Measurements from ENCODE around the gene EMC10.
A peak's percentile ranks its signal among the peaks of the same experiment; 100 is the strongest.

EMC10 gene

GRCh38 chr19:50477751-50478515 lies 1.6 kb downstream of the EMC10 start:
- peak; percentile 8 for FAIRE-seq

DNA sequence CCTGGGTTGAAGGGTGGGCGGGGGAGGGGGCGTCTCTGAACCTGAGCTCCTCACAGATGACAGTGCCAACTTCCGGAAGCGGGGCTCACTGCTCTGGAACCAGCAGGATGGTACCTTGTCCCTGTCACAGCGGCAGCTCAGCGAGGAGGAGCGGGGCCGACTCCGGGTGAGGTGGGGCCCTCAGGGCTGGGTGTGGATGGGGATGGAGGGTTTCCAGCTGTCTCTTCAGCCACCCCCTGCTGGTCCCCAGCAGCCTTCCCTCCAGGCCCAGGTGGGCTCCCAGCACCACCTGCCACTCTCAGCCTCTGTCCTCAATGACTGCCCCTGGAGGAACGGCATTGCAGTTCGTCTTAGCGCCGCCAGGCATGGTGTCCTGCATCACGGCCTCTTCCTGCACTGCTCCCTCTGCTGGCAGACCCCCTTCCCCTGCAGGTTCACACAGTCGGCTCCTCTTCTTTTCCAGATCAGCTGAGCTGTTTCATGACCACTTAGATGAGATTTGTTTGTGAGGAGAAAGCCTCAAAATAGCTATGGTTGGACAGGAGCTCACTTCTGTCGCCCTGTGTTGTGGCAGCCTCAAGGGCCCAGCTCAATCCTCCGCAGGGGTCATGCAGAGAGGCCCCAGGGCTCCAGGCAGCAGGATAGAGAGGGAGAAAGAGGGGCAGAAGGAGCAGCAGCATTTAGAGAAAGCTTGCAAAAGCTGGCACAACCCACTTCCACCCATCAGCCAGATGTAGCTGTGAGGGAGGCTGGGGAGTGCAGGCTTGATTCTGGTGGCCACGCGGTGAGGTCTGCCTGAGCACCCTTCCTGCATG lies 2.8 kb downstream of the EMC10 start:
- no peak for FAIRE-seq
- DNase-seq (ENCODE audit: insufficient read length, low spot score), result no peak

More at GRCh38 chr19:50477751-50478515, 1.6 kb downstream of the EMC10 start:
- DNase-seq (ENCODE audit: insufficient read length, low spot score), result no peak

DNA sequence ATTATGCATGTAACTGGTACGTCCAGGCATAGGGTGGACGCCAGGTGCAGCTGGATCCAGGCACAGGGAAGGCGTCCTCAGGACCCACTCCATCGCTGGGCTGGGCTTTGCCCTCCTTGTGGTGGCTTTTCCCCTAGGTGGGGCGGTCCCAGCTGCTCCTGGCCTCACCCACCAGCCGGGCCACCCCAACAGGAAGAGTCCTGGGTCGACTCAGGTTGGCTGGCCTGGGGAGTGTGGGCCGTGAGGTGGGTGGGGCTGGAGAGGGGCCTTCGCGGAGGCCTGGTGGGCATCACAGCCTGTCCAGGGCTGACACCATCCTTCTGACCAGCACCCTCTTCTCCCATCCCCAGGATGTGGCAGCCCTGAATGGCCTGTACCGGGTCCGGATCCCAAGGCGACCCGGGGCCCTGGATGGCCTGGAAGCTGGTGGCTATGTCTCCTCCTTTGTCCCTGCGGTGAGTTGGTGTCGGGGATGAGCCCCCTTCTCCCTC lies 3.5 kb downstream of the EMC10 start:
- no peak for DNase-seq (ENCODE audit: insufficient read length, low spot score)
- no peak for FAIRE-seq

DNA sequence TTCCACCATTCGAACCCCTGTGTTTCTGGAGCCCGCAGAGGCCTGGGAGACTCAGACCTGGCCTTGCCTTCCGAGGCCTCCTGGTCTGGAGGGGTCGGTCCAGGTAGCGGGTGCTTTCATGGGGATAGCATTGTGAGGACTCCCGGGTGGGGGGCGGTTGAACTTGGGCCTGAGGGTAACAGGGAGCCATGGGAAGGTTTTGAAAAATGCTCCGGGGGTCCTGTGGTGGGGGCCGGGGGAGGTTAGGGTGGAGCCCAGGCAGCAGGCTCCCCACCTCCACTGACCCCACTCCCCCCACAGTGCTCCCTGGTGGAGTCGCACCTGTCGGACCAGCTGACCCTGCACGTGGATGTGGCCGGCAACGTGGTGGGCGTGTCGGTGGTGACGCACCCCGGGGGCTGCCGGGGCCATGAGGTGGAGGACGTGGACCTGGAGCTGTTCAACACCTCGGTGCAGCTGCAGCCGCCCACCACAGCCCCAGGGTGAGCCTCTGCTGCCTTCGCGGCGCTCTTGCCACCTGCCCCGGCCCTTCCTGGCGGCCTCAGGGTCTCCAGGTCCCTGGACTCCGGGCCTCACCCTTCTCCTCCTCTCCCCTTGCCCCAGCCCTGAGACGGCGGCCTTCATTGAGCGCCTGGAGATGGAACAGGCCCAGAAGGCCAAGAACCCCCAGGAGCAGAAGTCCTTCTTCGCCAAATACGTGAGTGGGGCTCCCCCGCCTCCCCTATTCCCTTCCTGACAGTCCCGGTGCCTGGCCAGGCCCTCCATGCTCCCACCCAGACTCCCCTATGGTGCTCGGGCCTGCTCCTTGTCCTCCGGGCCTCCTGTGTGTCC lies 4.2 kb downstream of the EMC10 start:
- no peak for DNase-seq (ENCODE audit: insufficient read length, low spot score)
- no peak for FAIRE-seq

- no peak for DNase-seq (ENCODE audit: insufficient read length, low spot score)
- FAIRE-seq, result no peak
These were observed 5.2 kb downstream of the EMC10 start for GRCh38 chr19:50481351-50482149.

DNA sequence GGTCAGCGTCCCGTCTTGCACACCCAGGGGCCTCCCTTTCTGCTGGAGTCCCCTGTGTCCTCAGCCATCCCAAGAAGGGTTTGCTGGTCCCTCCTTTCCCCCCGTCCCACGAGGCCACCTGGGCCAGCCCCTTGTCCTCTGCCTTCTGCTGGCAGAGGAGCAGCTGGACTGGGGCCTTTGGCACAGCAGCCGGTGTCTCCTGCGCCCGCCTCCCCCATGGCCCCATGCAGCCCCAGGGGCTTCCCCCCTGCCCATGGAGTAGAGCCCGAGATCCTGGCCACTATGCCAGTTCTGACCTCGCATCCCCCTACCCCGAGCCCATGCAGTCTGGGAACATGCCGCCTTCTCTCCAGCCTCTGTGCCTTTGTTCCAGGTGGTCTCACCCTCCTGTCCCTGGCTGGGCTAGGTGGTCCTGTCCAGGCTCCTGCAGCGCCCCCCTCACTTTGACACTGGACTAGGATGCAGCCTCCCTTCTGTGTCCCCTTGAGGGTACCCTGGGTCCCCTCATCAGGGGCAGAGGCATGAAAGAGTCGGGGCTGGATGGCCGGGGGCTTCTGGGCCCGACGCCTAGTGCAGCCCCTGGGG lies 6.1 kb downstream of the EMC10 start:
- DNase-seq (ENCODE audit: insufficient read length, low spot score) (no peak), FAIRE-seq (no peak)

- DNase-seq (ENCODE audit: insufficient read length, low spot score) (no peak), FAIRE-seq (no peak)
These were observed 6.6 kb downstream of the EMC10 start for GRCh38 chr19:50482916-50483315.

DNA sequence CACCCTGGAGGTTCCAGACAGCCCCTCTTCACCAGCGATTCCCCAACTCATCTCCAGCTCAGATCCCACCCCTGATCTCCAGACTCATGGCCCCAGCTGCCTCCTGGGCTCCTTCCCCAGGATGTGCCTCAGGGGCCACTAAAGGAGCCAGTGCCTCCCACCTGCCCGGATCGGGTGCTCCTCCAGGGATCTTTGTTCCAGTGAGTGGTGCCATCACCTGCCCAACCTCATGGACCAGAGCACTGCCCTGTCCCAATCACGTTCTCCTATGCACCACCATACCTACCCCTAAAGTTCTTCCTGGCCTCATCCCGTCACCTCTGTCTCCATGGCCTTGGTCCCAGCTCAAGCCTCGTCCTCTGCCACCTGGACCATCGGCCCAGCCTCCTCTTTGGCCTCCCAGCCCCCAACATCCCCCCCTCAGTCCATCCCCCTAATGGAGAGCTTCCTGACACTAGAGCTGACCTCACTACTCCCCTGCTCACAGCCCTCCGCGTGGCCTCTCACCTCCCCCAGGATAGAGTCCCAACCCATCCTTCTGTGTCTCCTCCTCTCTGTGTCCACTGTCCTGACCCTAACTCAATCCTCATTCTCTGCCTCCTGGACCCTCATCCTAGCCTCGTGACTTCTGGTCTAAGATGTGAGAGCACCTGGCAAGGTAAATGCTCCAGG lies 9.1 kb downstream of the EMC10 start:
- no peak for FAIRE-seq

GRCh38 chr19:50486823-50487515 lies 10.7 kb downstream of the EMC10 start:
- DNase-seq (ENCODE audit: insufficient read length, low spot score), result no peak

More for the DNA sequence above, 9.1 kb downstream of the EMC10 start:
- DNase-seq (ENCODE audit: insufficient read length, low spot score), result no peak

GRCh38 chr19:50488389-50489194 lies 12.3 kb downstream of the EMC10 start:
- FAIRE-seq (no peak), DNase-seq (ENCODE audit: insufficient read length, low spot score) (no peak)

More at GRCh38 chr19:50486823-50487515, 10.7 kb downstream of the EMC10 start:
- FAIRE-seq, result no peak

GRCh38 chr19:50489461-50490011 lies 13.2 kb downstream of the EMC10 start:
- no peak for DNase-seq (ENCODE audit: insufficient read length, low spot score)
- no peak for FAIRE-seq

DNA sequence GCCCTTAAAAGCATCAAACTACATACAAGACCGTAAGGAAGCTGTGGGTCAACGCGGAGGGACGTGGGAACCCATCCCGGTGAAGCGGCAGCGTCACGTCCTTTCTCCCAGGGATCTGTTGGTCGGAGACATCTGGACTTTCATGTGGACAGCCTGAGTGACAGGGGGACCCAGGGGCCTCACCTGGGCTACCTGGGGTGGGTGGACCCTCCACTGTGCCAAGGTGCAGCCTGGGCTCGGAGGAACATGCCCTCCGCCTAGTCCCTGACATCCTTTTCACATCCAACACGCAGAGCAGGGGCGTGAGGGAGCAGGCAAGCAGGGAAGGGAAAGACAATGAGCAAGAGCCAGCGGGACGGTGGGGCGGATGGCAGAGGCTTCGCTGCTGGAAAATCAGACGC lies 14.1 kb downstream of the EMC10 start:
- no peak for FAIRE-seq
- DNase-seq (ENCODE audit: insufficient read length, low spot score), result no peak

DNA sequence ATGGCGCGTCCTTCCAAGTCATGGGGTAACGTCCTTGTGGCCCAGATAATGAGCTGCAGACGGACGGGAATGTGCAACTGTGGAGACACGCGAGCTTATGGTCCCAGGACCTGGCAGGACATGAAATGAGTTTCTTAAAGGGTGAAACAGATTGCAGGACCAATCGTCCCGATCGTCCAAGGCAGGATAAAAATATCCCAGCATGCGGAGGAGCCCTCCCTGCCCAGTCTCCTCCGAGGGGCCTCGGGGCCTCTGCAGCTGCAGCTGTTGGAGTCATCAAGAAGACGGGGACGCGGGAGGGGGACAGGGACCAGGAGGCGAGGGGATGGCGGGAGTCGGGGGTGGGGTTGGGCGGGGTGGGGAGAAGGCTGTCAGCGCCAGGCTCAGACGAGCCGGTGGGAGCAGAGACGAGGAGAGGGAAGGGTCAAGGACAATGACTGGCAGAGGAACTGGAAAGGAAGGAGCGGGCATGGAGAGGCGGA lies 14.7 kb downstream of the EMC10 start:
- no peak for DNase-seq (ENCODE audit: insufficient read length, low spot score)
- no peak for FAIRE-seq

- DNase-seq (ENCODE audit: insufficient read length, low spot score) (no peak), FAIRE-seq (no peak)
These were observed 16.2 kb downstream of the EMC10 start for GRCh38 chr19:50492303-50493052.

GRCh38 chr19:50493171-50493570 lies 16.9 kb downstream of the EMC10 start:
- no peak for FAIRE-seq
- no peak for DNase-seq (ENCODE audit: insufficient read length, low spot score)

DNA sequence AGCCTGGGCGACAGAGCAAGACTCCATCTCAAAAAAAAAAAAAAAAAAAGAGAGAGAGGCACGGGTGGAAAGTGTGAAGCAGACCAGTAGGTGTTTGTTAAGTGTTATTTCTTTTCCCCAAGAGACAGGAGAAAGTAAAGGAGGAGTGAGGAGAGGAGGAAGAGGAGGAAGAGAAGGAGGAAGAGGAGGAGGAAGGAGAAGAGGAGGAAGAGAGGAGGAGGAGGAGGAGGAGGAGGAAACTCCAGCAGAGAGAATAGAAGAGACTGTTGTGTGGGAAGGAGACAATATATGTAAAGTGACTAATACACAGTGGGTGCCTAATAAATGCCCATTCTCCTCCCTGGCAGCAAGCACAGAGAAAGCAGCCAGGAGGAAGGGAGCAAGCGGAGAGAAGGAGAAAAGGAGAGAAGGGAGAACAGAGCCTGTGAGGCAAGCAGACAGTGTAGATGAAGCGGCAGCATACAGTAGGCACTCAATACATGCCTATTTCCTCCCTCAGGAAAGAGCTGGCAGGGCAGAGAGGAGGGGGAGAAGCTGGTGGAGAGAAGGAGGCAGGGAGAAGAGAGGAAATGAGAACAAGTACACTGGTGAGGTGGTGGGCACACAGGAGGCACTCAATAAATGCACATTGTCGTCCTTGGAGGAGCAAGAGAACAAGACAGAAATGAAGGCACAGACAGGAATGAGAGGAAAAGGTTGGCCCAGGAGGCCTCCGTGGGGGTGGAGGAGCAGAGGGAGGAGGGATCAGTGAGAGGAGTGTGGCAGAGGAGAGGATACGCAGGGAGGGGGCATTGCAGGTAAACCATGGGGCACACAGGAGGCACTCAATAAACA lies 18.1 kb downstream of the EMC10 start:
- DNase-seq (ENCODE audit: insufficient read length, low spot score) (no peak), FAIRE-seq (no peak)

All from GM19239 (cell line).